Loucy (cell line): ENCODE results near the gene SLC22A15.

Experiments
- H2AFZ ChIP-seq: fragments of 200-600 bp; sonication (generic); 2 replicates; pipeline ENCODE4 v1.6.0; 2016; ENCODE audit warnings: antibody characterized with exemption, mild to moderate bottlenecking, low read length, moderate library complexity
- H3F3A ChIP-seq: fragments of 200-600 bp; 2 replicates; pipeline ENCODE4 v1.6.0; 2016; ENCODE audit warnings: antibody characterized with exemption, low read depth, mild to moderate bottlenecking
- H3K27me3 ChIP-seq: fragments of 200-600 bp; sonication (generic); 2 replicates; pipeline ENCODE4 v1.6.1; 2014; ENCODE audit warnings: low read length, mild to moderate bottlenecking; ENCODE audit not compliant: insufficient read depth, poor library complexity, severe bottlenecking
- H3K36me3 ChIP-seq: fragments of 200-600 bp; sonication (generic); 2 replicates; pipeline ENCODE4 v1.6.1; 2016; ENCODE audit warnings: low read length; ENCODE audit not compliant: insufficient read depth
- H3K4me1 ChIP-seq: fragments of 200-600 bp; sonication (generic); 2 replicates; pipeline ENCODE4 v1.5.1; 2014; ENCODE audit warnings: low read length, mild to moderate bottlenecking; ENCODE audit not compliant: insufficient read depth, poor library complexity, severe bottlenecking
- H3K4me2 ChIP-seq: fragments of 200-600 bp; sonication (generic); 2 replicates; pipeline ENCODE4 v1.6.0; 2014; ENCODE audit warnings: antibody characterized with exemption, low read length, low read depth, mild to moderate bottlenecking; ENCODE audit not compliant: poor library complexity, severe bottlenecking
- H3K4me3 ChIP-seq: fragments of 200-600 bp; sonication (generic); 2 replicates; pipeline ENCODE4 v1.5.1; 2014; ENCODE audit warnings: low read length, mild to moderate bottlenecking, mixed read lengths; ENCODE audit not compliant: poor library complexity, severe bottlenecking
- H3K79me2 ChIP-seq: fragments of 200-600 bp; sonication (generic); 2 replicates; pipeline ENCODE4 v1.6.1; 2014; ENCODE audit warnings: low read length; ENCODE audit not compliant: insufficient read depth
- H3K9ac ChIP-seq: fragments of 200-600 bp; sonication (generic); 2 replicates; pipeline ENCODE4 v1.6.0; 2014; ENCODE audit warnings: mild to moderate bottlenecking, low read depth, low read length, moderate library complexity; ENCODE audit not compliant: poor library complexity, severe bottlenecking
- H3K9me2 ChIP-seq: fragments of 200-600 bp; sonication (generic); replicated peaks from 2 replicates; pipeline ENCODE4 v1.6.1; 2016; ENCODE audit warnings: low read depth, low read length, mixed read lengths
- H3K9me3 ChIP-seq: fragments of 200-600 bp; sonication (generic); 2 replicates; pipeline ENCODE4 v1.6.1; 2014; ENCODE audit warnings: mild to moderate bottlenecking, antibody characterized with exemption, low read length, low read depth; ENCODE audit not compliant: insufficient read depth
- H4K20me1 ChIP-seq: fragments of 200-600 bp; sonication (generic); 2 replicates; pipeline ENCODE4 v1.6.0; 2014; ENCODE audit warnings: antibody characterized with exemption, low read length, mild to moderate bottlenecking; ENCODE audit not compliant: insufficient read depth, poor library complexity, severe bottlenecking
- EZH2phosphoT487 ChIP-seq: fragments of 200-600 bp; IDR thresholded peaks from 2 replicates; pipeline ENCODE4 v1.6.1; 2018; ENCODE audit warnings: antibody characterized with exemption, mild to moderate bottlenecking, moderate library complexity, borderline replicate concordance
- TF ChIP-seq, protein P1 (sequence below): fragments of 200-600 bp; sonication (generic); conservative IDR thresholded peaks from 2 replicates; pipeline ENCODE4 v1.5.1; 2014; ENCODE audit warnings: mild to moderate bottlenecking, antibody characterized with exemption, low read length

SLC22A15 gene

DNA sequence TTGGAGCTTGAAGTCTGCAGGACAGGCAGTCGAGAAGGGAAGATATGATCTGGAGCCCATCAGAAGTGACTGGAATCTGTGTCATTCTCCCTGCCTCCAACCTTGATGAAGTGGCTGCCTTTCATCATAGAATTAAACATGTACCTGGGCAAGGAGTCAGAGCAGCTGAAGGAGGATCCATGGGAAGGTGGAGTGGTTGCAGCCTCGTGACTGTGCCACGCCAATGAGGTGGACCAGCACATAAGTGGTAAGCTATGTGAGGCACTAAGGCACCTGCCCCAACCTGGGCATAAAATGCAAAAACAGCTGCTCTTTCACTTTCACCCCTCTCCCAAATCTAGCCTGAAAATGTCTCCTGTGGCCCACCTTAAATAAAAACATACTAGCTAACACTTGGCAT is 7.3 kb downstream of the SLC22A15 start:
- Histone ChIP-seq H2AFZ (no peak overlapping the region), H3K9ac (no peak overlapping the region), H3F3A (no peaks in the 10 kb centered on the region), H4K20me1 (no peaks in the 10 kb centered on the region), H3K4me2 (no peak overlapping the region), H3K9me2 (no peaks in the 10 kb centered on the region), H3K4me1 (peaks cover 8% of the 10 kb centered on the region), H3K27me3 (no peaks in the 10 kb centered on the region), H3K9me3 (no peaks in the 10 kb centered on the region), H3K4me3 (no peak overlapping the region), H3K79me2 (no peaks in the 10 kb centered on the region), H3K36me3 (no peaks in the 10 kb centered on the region)
- TF ChIP-seq, protein P1, sequence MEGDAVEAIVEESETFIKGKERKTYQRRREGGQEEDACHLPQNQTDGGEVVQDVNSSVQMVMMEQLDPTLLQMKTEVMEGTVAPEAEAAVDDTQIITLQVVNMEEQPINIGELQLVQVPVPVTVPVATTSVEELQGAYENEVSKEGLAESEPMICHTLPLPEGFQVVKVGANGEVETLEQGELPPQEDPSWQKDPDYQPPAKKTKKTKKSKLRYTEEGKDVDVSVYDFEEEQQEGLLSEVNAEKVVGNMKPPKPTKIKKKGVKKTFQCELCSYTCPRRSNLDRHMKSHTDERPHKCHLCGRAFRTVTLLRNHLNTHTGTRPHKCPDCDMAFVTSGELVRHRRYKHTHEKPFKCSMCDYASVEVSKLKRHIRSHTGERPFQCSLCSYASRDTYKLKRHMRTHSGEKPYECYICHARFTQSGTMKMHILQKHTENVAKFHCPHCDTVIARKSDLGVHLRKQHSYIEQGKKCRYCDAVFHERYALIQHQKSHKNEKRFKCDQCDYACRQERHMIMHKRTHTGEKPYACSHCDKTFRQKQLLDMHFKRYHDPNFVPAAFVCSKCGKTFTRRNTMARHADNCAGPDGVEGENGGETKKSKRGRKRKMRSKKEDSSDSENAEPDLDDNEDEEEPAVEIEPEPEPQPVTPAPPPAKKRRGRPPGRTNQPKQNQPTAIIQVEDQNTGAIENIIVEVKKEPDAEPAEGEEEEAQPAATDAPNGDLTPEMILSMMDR = no peak
- TF ChIP-seq EZH2phosphoT487 = no peak

DNA sequence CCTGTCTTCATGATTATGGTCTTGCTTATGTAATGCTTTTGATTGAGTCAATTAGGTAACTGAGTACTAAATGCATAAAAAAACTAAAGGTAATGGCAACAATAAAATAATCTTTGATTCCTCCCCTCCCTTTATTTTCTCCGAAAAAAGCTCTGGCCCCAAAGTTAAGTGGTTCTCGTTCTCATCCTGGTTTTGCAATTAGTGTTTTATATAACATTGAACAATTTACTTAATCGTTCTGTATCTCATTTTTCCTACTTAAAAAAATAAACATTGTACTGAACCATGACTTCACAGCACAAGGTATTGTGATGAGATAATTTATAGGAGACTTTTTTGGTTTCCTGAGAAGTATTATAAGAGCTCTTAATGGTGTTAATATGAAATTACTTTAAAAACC is 11.3 kb downstream of the SLC22A15 start:
- Histone ChIP-seq H3F3A (no peaks in the 10 kb centered on the region), H4K20me1 (no peaks in the 10 kb centered on the region), H3K4me2 (no peak overlapping the region), H3K9ac (no peak overlapping the region), H3K36me3 (no peaks in the 10 kb centered on the region), H3K27me3 (no peaks in the 10 kb centered on the region), H2AFZ (no peak overlapping the region), H3K9me3 (no peaks in the 10 kb centered on the region), H3K79me2 (no peaks in the 10 kb centered on the region), H3K4me1 (no peaks in the 10 kb centered on the region), H3K9me2 (no peaks in the 10 kb centered on the region), H3K4me3 (no peak overlapping the region)
- TF ChIP-seq, protein P1 = no peak
- no peak for TF ChIP-seq EZH2phosphoT487

DNA sequence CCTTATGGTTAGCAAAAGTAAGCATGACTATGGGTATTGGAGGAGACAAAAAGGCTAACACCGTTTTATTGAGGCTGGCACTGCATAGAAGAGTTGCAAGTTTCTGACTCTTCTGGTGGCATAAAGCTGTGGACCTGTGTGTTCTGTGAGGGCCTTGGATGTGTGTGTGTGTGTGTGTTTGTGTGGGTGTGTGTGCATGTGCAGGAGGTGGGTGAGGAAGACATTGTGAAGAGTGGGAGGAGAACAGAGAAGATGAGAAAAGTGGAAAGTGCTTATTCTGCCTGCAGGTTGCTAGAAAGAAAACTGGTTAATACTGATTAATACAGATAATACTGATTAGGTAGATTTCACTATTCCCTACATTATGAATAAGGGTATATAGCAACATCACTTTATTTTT is 12.6 kb downstream of the SLC22A15 start:
- no peak for TF ChIP-seq EZH2phosphoT487
- TF ChIP-seq, protein P1 = no peak
- no peaks in the 10 kb centered on the region for H3K9me2 ChIP-seq

More for the DNA sequence above, 12.6 kb downstream of the SLC22A15 start:
- no peaks in the 10 kb centered on the region for H3K9me3 ChIP-seq
- no peak overlapping the region for H3K4me3 ChIP-seq
- no peaks in the 10 kb centered on the region for H4K20me1 ChIP-seq
- no peaks in the 10 kb centered on the region for H3K79me2 ChIP-seq
- H3K4me2 ChIP-seq = no peak overlapping the region
- no peaks in the 10 kb centered on the region for H3K36me3 ChIP-seq
- no peaks in the 10 kb centered on the region for H3K27me3 ChIP-seq
- H3K9ac ChIP-seq = no peak overlapping the region
- no peaks in the 10 kb centered on the region for H3K4me1 ChIP-seq
- H2AFZ ChIP-seq = no peak overlapping the region
- H3F3A ChIP-seq = no peaks in the 10 kb centered on the region
